SK-N-SH (cell line): Measurements from ENCODE around the gene OR5C1. TPM values are rescaled to one million over a fixed set of nuclear protein-coding genes. Genes with fewer than 3 reads are reported as not detected.

Experiments used
- CTCF ChIA-PET: fragments of 300-600, 350-600 bp; formaldehyde crosslinking; extraction: SDS; loops from one replicate; lab custom pipeline; 2021; lab: Yijun Ruan, JAX
- POLR2A ChIA-PET: fragments of 350-600 bp; sonication (Branson Sonifier 250); formaldehyde crosslinking; extraction: SDS; loops from one replicate; lab custom pipeline; 2020; ENCODE audit warnings: antibody characterized with exemption, inconsistent platforms; lab: Yijun Ruan, JAX
- DNase-seq: peaks from one replicate; pipeline ENCODE4 v3.0.0; 2012
- H2AFZ ChIP-seq: fragments of 200-600 bp; sonication (generic); 2 replicates; pipeline ENCODE4 v1.8.1; 2016; ENCODE audit warnings: antibody characterized with exemption, mild to moderate bottlenecking, low read depth
- H3F3A ChIP-seq: fragments of 200-600 bp; sonication (generic); replicated peaks from 2 replicates; pipeline ENCODE3; 2016; ENCODE audit warnings: antibody characterized with exemption, mild to moderate bottlenecking; ENCODE audit not compliant: insufficient read depth
- H3K27ac ChIP-seq, 2 experiments: fragments of 200-500 bp in 1 of 2; fragments of 200-600 bp in 1 of 2; sonication (Bioruptor generic) in 1 of 2; sonication (generic), shearing (Covaris generic) in 1 of 2; 2 replicates each; pipeline versions ENCODE4 v1.5.1 to v1.6.1; 2014 to 2016; ENCODE audit warnings: low read depth in 2 of 2, inconsistent platforms in 1 of 2, low read length in 1 of 2, mild to moderate bottlenecking in 1 of 2, mixed read lengths in 1 of 2
- H3K27me3 ChIP-seq: fragments of 200-600 bp; sonication (generic), shearing (Covaris generic); 2 replicates; pipeline ENCODE4 v1.6.1; 2016; ENCODE audit warnings: mixed run types; ENCODE audit not compliant: insufficient read depth
- H3K36me3 ChIP-seq, 2 experiments: fragments of 200-500 bp in 1 of 2; fragments of 200-600 bp in 1 of 2; sonication (Bioruptor generic) in 1 of 2; sonication (generic) in 1 of 2; replicated peaks in 1 of 2; 2 replicates each; pipeline versions ENCODE3 to v1.5.1; 2014 to 2016; ENCODE audit warnings: low read length in 1 of 2, mild to moderate bottlenecking in 1 of 2; ENCODE audit not compliant: insufficient read depth in 2 of 2, control insufficient read depth in 1 of 2
- H3K4me1 ChIP-seq, 2 experiments: fragments of 200-500 bp in 1 of 2; fragments of 200-600 bp in 1 of 2; sonication (Bioruptor generic) in 1 of 2; sonication (generic), shearing (Covaris generic) in 1 of 2; 2 replicates each; pipeline versions ENCODE4 v1.5.1 to v1.6.1; 2014 to 2016; ENCODE audit warnings: low read depth in 1 of 2, low read length in 1 of 2, mixed run types in 1 of 2; ENCODE audit not compliant: insufficient read depth in 2 of 2, control insufficient read depth in 1 of 2
- H3K4me2 ChIP-seq: fragments of 200-600 bp; sonication (generic), shearing (Covaris generic); 2 replicates; pipeline ENCODE4 v1.6.1; 2017; ENCODE audit warnings: mixed run types
- H3K4me3 ChIP-seq, 2 experiments: fragments of 200-500 bp in 1 of 2; fragments of 200-600 bp in 1 of 2; sonication (Bioruptor generic) in 1 of 2; sonication (generic), shearing (Covaris generic) in 1 of 2; 2 replicates each; pipeline versions ENCODE4 v1.5.1 to v1.8.1; 2014 to 2016; ENCODE audit warnings: low read depth in 2 of 2, inconsistent platforms in 1 of 2, low read length in 1 of 2, mild to moderate bottlenecking in 1 of 2, mixed read lengths in 1 of 2, moderate library complexity in 1 of 2
- H3K79me2 ChIP-seq: fragments of 200-600 bp; sonication (generic); 2 replicates; pipeline ENCODE4 v1.8.1; 2017; ENCODE audit warnings: mild to moderate bottlenecking; ENCODE audit not compliant: insufficient read depth
- H3K9ac ChIP-seq: fragments of 200-600 bp; sonication (generic); 2 replicates; pipeline ENCODE4 v1.6.1; 2017; ENCODE audit warnings: mixed run types
- H3K9me2 ChIP-seq: fragments of 200-600 bp; sonication (generic); 2 replicates; pipeline ENCODE4 v1.6.1; 2017; ENCODE audit warnings: mixed run types
- H3K9me3 ChIP-seq: fragments of 200-600 bp; sonication (generic); 2 replicates; pipeline ENCODE4 v1.6.1; 2017; ENCODE audit warnings: mixed run types, mild to moderate bottlenecking, moderate library complexity
- H4K20me1 ChIP-seq: fragments of 200-600 bp; sonication (generic); 2 replicates; pipeline ENCODE4 v1.6.1; 2017; ENCODE audit warnings: mild to moderate bottlenecking, mixed run types; ENCODE audit not compliant: insufficient read depth
- FOXM1 ChIP-seq: IDR thresholded peaks from 2 replicates; pipeline ENCODE4 v1.4.0; 2012; ENCODE audit warnings: low read depth, mild to moderate bottlenecking
- GATA2 ChIP-seq: sonication (generic); formaldehyde crosslinking; IDR thresholded peaks from 2 replicates; pipeline ENCODE4 v1.5.0; 2020; ENCODE audit warnings: mild to moderate bottlenecking, missing genetic modification reagents
- MEF2A ChIP-seq: IDR thresholded peaks from 2 replicates; pipeline ENCODE4 v1.4.0; 2012; ENCODE audit warnings: low read depth, borderline replicate concordance
- MXI1 ChIP-seq: IDR thresholded peaks from 2 replicates; pipeline ENCODE4 v1.6.1; 2012; ENCODE audit warnings: mild to moderate bottlenecking, low read depth, low read length, improper control_type of control experiment
- NFIC ChIP-seq: IDR thresholded peaks from 2 replicates; pipeline ENCODE4 v1.4.0; 2012; ENCODE audit warnings: borderline replicate concordance
- POLR2AphosphoS5 ChIP-seq: IDR thresholded peaks from 2 replicates; pipeline ENCODE4 v1.6.1; 2012; ENCODE audit warnings: low read depth, low read length
- RAD21 ChIP-seq: IDR thresholded peaks from 2 replicates; pipeline ENCODE4 v1.6.1; 2012; ENCODE audit warnings: mild to moderate bottlenecking, low read length
- RCOR1 ChIP-seq: fragments of 150-350 bp; IDR thresholded peaks from 2 replicates; pipeline ENCODE4 v1.6.1; 2017; ENCODE audit warnings: antibody characterized with exemption, low read length
- RFX5 ChIP-seq: IDR thresholded peaks from 2 replicates; pipeline ENCODE4 v1.6.1; 2012; ENCODE audit warnings: mild to moderate bottlenecking, improper control_type of control experiment, low read length
- RXRA ChIP-seq: IDR thresholded peaks from 2 replicates; pipeline ENCODE4 v1.4.0; 2012; ENCODE audit warnings: low read depth, mild to moderate bottlenecking, borderline replicate concordance
- SIN3A ChIP-seq: IDR thresholded peaks from 2 replicates; pipeline ENCODE4 v1.6.1; 2012; ENCODE audit warnings: low read depth, mild to moderate bottlenecking, low read length, moderate library complexity, borderline replicate concordance
- TAF1 ChIP-seq: IDR thresholded peaks from 2 replicates; pipeline ENCODE4 v1.6.1; 2012; ENCODE audit warnings: low read depth, mild to moderate bottlenecking, low read length, moderate library complexity, borderline replicate concordance
- TCF12 ChIP-seq: IDR thresholded peaks from 2 replicates; pipeline ENCODE4 v1.4.0; 2012
- WGBS: methylation state at CpG from one replicate; pipeline ENCODE4 v1.1.6; 2017; ENCODE audit warnings: low lambda C conversion rate; 5-methylcytosine and 5-hydroxymethylcytosine counted together
- polyA plus RNA-seq, 3 experiments: library from polyadenylated mRNA; depleted of rRNA; stranded (reverse); fragments of >200 nt; gene quantifications; 2 replicates each; pipeline ENCODE4 v1.2.3, GENCODE V29; 2012
- TF ChIP-seq, protein P1 (sequence below): IDR thresholded peaks from 2 replicates; pipeline ENCODE4 v1.6.1; 2012; ENCODE audit warnings: mild to moderate bottlenecking, low read depth, low read length, moderate library complexity
- TF ChIP-seq, protein P2 (sequence below): fragments of 150-350 bp; IDR thresholded peaks from 2 replicates; pipeline ENCODE4 v1.6.1; 2017; ENCODE audit warnings: antibody characterized with exemption, low read length, low read depth, borderline replicate concordance
- TF ChIP-seq, protein P3 (sequence below): IDR thresholded peaks from 2 replicates; pipeline ENCODE4; 2012

Gene OR5C1
- polyA plus RNA-seq (2012; rRNA removed): not detected in 2 replicates
- not detected in 2 replicates for polyA plus RNA-seq (2012; cell fraction: cytosol; rRNA removed)
- polyA plus RNA-seq (2012; cell fraction: nucleus; rRNA removed): not detected in 2 replicates

DNA sequence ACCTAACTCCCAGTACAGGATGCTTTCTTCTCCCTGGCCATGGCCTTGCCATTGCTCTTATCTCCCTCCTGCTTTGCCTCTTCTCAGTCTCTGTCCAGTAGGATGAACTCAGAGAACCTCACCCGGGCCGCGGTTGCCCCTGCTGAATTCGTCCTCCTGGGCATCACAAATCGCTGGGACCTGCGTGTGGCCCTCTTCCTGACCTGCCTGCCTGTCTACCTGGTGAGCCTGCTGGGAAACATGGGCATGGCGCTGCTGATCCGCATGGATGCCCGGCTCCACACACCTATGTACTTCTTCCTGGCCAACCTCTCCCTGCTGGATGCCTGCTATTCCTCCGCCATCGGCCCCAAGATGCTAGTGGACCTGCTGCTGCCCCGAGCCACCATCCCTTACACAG lies at the start of gene OR5C1:
OR5C1 (plus strand) TSS at position 103 of the 400 bp plus-strand sequence; CDS start at position 103, 0 bp downstream.
- H3K9me3 ChIP-seq: no peaks in the 10 kb centered on the region
- no peak for TF ChIP-seq SIN3A
- TF ChIP-seq GATA2 (CRISPR knock-in tag): no peak
- no peak for TF ChIP-seq TAF1
- TF ChIP-seq RAD21: no peak
- TF ChIP-seq TCF12: no peak
- no peak for TF ChIP-seq RCOR1
- TF ChIP-seq FOXM1: no peak
- TF ChIP-seq, protein P1, sequence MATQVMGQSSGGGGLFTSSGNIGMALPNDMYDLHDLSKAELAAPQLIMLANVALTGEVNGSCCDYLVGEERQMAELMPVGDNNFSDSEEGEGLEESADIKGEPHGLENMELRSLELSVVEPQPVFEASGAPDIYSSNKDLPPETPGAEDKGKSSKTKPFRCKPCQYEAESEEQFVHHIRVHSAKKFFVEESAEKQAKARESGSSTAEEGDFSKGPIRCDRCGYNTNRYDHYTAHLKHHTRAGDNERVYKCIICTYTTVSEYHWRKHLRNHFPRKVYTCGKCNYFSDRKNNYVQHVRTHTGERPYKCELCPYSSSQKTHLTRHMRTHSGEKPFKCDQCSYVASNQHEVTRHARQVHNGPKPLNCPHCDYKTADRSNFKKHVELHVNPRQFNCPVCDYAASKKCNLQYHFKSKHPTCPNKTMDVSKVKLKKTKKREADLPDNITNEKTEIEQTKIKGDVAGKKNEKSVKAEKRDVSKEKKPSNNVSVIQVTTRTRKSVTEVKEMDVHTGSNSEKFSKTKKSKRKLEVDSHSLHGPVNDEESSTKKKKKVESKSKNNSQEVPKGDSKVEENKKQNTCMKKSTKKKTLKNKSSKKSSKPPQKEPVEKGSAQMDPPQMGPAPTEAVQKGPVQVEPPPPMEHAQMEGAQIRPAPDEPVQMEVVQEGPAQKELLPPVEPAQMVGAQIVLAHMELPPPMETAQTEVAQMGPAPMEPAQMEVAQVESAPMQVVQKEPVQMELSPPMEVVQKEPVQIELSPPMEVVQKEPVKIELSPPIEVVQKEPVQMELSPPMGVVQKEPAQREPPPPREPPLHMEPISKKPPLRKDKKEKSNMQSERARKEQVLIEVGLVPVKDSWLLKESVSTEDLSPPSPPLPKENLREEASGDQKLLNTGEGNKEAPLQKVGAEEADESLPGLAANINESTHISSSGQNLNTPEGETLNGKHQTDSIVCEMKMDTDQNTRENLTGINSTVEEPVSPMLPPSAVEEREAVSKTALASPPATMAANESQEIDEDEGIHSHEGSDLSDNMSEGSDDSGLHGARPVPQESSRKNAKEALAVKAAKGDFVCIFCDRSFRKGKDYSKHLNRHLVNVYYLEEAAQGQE: no peak
- TF ChIP-seq, protein P2, sequence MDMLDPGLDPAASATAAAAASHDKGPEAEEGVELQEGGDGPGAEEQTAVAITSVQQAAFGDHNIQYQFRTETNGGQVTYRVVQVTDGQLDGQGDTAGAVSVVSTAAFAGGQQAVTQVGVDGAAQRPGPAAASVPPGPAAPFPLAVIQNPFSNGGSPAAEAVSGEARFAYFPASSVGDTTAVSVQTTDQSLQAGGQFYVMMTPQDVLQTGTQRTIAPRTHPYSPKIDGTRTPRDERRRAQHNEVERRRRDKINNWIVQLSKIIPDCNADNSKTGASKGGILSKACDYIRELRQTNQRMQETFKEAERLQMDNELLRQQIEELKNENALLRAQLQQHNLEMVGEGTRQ: no peak
- TF ChIP-seq, protein P3, sequence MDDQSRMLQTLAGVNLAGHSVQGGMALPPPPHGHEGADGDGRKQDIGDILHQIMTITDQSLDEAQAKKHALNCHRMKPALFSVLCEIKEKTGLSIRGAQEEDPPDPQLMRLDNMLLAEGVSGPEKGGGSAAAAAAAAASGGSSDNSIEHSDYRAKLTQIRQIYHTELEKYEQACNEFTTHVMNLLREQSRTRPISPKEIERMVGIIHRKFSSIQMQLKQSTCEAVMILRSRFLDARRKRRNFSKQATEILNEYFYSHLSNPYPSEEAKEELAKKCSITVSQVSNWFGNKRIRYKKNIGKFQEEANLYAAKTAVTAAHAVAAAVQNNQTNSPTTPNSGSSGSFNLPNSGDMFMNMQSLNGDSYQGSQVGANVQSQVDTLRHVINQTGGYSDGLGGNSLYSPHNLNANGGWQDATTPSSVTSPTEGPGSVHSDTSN: no peak
- TF ChIP-seq MEF2A: no peak
- no peak for TF ChIP-seq NFIC
- TF ChIP-seq RXRA: no peak
- TF ChIP-seq RFX5: no peak
- no peak for TF ChIP-seq MXI1
- TF ChIP-seq POLR2AphosphoS5: no peak
- H3K79me2 ChIP-seq: no peaks in the 10 kb centered on the region
- no peaks in the 10 kb centered on the region for H3K4me1 ChIP-seq
- no peaks in the 10 kb centered on the region for H3F3A ChIP-seq
- CTCF ChIA-PET: no interaction called here
- H3K9ac ChIP-seq: no peak within 1 kb of the TSS
- H3K4me2 ChIP-seq: no peak within 1 kb of the TSS
- no peak within 1 kb of the TSS for H2AFZ ChIP-seq
- no peaks in the 10 kb centered on the region for H4K20me1 ChIP-seq
- no peaks in the 10 kb centered on the region for H3K36me3 ChIP-seq
- DNase-seq: no peak
- H3K9me2 ChIP-seq: no peaks in the 10 kb centered on the region
- H3K4me3 ChIP-seq: no peak within 1 kb of the TSS
- 60% methylated on average over 12 of the region's 12 CpGs for WGBS
- H3K27ac ChIP-seq: no peak within 1 kb of the TSS
- POLR2A ChIA-PET: no interaction called here
- H3K27me3 ChIP-seq: no peaks in the 10 kb centered on the region; the same call in 1 of the 2 replicates
